Osteocyte (in vitro differentiated cells): ENCODE measurements around the gene RNF14. TPM values are rescaled to one million over a fixed set of nuclear protein-coding genes. Genes with fewer than 3 reads are reported as not detected.

Experiments
- DNase-seq: peaks from one replicate; pipeline ENCODE4 v3.0.0; 2021; ENCODE audit warnings: mixed read lengths; ENCODE audit not compliant: unreplicated experiment; ENCODE audit errors: extremely low spot score
- H3K27ac Mint-ChIP-seq: one replicate; pipeline ENCODE4 v1.8.0; 2021; ENCODE audit warnings: mild to moderate bottlenecking, mixed read lengths; ENCODE audit not compliant: unreplicated experiment
- H3K27me3 Mint-ChIP-seq: one replicate; pipeline ENCODE4 v1.8.0; 2021; ENCODE audit warnings: mixed read lengths; ENCODE audit not compliant: unreplicated experiment
- H3K36me3 Mint-ChIP-seq: one replicate; pipeline ENCODE4 v1.8.0; 2021; ENCODE audit warnings: mixed read lengths; ENCODE audit not compliant: unreplicated experiment
- H3K4me1 Mint-ChIP-seq: one replicate; pipeline ENCODE4 v1.8.0; 2021; ENCODE audit warnings: mixed read lengths; ENCODE audit not compliant: unreplicated experiment
- H3K4me3 Mint-ChIP-seq: one replicate; pipeline ENCODE4 v1.8.0; 2021; ENCODE audit warnings: mild to moderate bottlenecking, moderate library complexity, mixed read lengths; ENCODE audit not compliant: unreplicated experiment
- H3K9me3 Mint-ChIP-seq: one replicate; pipeline ENCODE4 v1.8.0; 2021; ENCODE audit warnings: mixed read lengths; ENCODE audit not compliant: unreplicated experiment
- total RNA-seq: library from RNA; stranded (reverse); gene quantifications from 2 replicates; pipeline ENCODE4 v1.2.1, GENCODE V29; 2021
- TF ChIP-seq, protein P1 (sequence below): fragments of 200-600 bp; sonication (generic); IDR thresholded peaks from 2 replicates; pipeline ENCODE4 v1.5.0; 2021; ENCODE audit warnings: antibody characterized with exemption, mild to moderate bottlenecking, moderate library complexity

RNF14 gene
- total RNA-seq, 1 donor from 2014 or later = 66.8 TPM

DNA sequence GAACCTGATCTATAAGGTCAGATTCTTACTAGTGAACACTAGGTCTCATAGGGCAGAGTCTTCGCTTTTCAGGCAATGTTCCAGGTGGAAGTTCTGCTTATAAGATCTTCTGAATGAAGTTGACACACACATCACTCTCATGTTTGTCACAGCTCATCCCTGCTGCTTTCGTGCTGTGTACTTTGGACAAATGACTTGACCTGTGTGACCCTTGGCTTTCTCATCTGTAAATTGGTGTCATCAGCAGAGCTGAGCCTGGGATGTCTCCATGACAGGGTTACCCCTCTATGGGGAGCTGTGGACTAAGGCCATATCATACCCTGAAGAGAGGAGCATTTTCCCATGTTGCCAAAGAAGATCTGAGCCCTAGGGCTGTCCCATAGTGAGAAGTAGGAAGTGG, 42.5 kb upstream of the RNF14 start:
- TF ChIP-seq, protein P1, sequence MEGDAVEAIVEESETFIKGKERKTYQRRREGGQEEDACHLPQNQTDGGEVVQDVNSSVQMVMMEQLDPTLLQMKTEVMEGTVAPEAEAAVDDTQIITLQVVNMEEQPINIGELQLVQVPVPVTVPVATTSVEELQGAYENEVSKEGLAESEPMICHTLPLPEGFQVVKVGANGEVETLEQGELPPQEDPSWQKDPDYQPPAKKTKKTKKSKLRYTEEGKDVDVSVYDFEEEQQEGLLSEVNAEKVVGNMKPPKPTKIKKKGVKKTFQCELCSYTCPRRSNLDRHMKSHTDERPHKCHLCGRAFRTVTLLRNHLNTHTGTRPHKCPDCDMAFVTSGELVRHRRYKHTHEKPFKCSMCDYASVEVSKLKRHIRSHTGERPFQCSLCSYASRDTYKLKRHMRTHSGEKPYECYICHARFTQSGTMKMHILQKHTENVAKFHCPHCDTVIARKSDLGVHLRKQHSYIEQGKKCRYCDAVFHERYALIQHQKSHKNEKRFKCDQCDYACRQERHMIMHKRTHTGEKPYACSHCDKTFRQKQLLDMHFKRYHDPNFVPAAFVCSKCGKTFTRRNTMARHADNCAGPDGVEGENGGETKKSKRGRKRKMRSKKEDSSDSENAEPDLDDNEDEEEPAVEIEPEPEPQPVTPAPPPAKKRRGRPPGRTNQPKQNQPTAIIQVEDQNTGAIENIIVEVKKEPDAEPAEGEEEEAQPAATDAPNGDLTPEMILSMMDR = no peak
- Mint-ChIP-seq H3K27me3 (no peaks in the 10 kb centered on the region), H3K36me3 (peaks cover 32% of the 10 kb centered on the region), H3K4me1 (peaks cover 13% of the 10 kb centered on the region), H3K27ac (no peak overlapping the region), H3K4me3 (no peak overlapping the region), H3K9me3 (no peaks in the 10 kb centered on the region)
- no peak for DNase-seq

DNA sequence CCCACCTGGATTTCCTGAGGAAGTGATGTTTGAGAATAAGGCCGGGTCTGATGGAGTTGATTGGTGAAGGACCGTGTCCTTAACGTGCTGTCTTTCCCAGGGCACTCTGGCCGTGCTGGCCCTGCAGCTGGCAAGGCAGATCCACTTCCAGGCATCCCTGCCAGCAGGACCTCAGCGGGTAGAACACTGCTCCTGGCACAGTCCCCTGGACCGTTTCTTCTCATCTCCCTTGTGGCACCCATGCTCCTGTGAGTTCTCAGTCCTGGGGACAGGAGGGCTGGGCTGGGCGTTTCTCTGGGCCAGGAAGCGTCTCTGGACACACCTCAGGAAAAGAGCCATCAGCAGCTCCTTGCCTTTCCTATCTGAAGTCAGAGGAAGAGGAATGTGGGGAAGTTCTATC, 40.9 kb upstream of the RNF14 start:
- peaks cover 39% of the 10 kb centered on the region for H3K36me3 Mint-ChIP-seq
- H3K4me3 Mint-ChIP-seq = no peak overlapping the region
- H3K4me1 Mint-ChIP-seq = peaks cover 9% of the 10 kb centered on the region
- TF ChIP-seq, protein P1 = no peak
- H3K27me3 Mint-ChIP-seq = no peaks in the 10 kb centered on the region
- H3K9me3 Mint-ChIP-seq = no peaks in the 10 kb centered on the region
- no peak overlapping the region for H3K27ac Mint-ChIP-seq
- no peak for DNase-seq

DNA sequence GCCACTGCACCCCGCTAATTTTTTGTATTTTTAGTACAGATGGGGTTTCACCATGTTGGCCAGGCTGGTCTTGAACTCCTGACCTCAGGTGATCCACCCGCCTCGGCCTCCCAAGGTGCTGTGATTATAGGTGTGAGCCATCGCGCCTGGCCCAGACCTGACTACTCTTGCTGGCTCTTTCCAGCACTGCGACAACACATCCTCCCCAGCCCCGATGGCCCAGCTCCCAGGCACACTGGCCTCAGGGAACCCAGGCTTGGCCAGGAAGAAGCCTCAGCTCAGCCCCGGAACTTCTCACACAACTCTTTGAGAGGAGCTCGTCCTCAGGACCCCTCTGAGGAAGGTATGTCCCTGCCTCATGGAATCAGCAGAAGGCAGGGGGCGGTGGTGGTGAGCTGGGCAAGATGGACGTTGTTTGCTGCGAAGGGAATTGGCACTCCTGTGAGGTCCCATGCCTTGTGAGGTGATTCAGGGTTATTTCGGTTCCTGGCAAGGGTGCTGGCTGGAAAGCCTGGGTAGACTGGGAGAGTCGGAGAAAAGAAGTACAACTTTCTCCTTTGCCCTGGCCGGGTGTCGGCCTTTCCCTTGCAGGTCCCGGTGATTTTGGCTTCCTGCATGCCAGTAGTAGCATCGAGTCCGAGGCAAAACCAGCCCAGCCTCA, 39.4 kb upstream of the RNF14 start:
- DNase-seq = no peak
- TF ChIP-seq, protein P1 = no peak
- Mint-ChIP-seq H3K27me3 (no peaks in the 10 kb centered on the region), H3K9me3 (no peaks in the 10 kb centered on the region), H3K4me3 (no peak overlapping the region), H3K36me3 (peaks cover 43% of the 10 kb centered on the region), H3K4me1 (peaks cover 2% of the 10 kb centered on the region), H3K27ac (no peak overlapping the region)

DNA sequence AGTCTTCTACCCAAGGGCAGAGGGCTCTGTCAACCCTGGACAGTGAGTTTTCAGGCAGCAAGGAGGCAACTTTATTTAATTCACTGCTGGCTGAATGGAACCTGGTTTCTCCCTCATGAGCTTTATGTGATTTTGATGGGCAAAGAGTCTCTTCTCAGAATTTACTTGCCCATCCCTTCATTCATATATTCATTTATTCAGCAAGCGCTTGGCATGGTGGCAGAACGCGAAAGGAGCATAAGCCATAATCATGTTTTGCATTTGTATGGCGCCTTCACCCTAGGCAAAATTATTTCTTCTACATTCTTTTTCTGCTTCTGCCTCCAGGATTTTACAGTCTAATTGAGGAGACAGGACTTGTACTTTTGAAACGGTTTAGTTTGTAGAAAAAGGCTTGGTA, 37.2 kb upstream of the RNF14 start:
- H3K4me3 Mint-ChIP-seq = no peak overlapping the region
- H3K4me1 Mint-ChIP-seq = no peaks in the 10 kb centered on the region
- peaks cover 50% of the 10 kb centered on the region for H3K36me3 Mint-ChIP-seq
- TF ChIP-seq, protein P1 = no peak
- H3K27ac Mint-ChIP-seq = no peak overlapping the region
- H3K27me3 Mint-ChIP-seq = no peaks in the 10 kb centered on the region
- no peak for DNase-seq
- H3K9me3 Mint-ChIP-seq = no peaks in the 10 kb centered on the region

DNA sequence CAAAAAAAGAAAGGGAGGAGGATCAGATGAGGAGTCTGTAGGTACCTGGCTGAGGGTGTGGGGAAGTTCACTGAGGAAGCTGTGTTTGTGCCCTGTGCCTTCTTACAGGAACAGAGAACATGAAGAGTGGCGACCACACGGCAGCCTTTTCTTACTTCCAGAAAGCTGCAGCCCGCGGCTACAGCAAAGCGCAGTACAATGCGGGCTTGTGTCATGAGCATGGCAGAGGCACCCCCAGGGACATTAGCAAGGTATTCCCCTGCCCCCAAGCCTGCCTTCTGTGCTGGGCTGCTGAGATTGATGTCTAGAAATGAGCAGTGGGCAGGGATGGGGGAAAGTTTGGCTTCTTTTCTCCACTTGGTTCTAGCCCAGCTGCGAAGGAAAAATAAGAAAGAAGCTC, 35.8 kb upstream of the RNF14 start:
- DNase-seq = no peak
- Mint-ChIP-seq H3K27ac (no peak overlapping the region), H3K36me3 (peaks cover 42% of the 10 kb centered on the region), H3K4me1 (no peaks in the 10 kb centered on the region), H3K4me3 (no peak overlapping the region), H3K9me3 (no peaks in the 10 kb centered on the region), H3K27me3 (no peaks in the 10 kb centered on the region)
- TF ChIP-seq, protein P1 = no peak
